Tibial artery (tissue), 4 donors: ENCODE data around the gene LHFPL2.
A peak's percentile ranks its signal among the peaks of the same experiment; 100 is the strongest.
"Not testable (repeated sequence)": the region's sequence is repeated elsewhere in the genome, so short reads cannot be mapped to it uniquely, and the experiment has no call there.

Experiments used
- DNase-seq, 2 donors: peaks; one replicate each; pipeline ENCODE4 v3.0.0-alpha.2; 2019
- H3K27ac ChIP-seq, 2 donors: fragments of 200-600 bp; sonication (generic) in 1 of 2; 1 replicate in 1 of 2; 2 replicates in 1 of 2; pipeline ENCODE4 v1.5.1; 2018 to 2019; ENCODE audit warnings: mild to moderate bottlenecking in 1 of 2
- H3K27me3 ChIP-seq, 2 donors: fragments of 200-600 bp; sonication (generic) in 1 of 2; one replicate each; pipeline versions ENCODE4 v1.5.1 to v1.6.0; 2016 to 2019
- H3K36me3 ChIP-seq, 3 donors: fragments of 200-600 bp; sonication (generic) in 2 of 3; one replicate each; pipeline ENCODE4 v1.5.1; 2016 to 2019; ENCODE audit warnings: mild to moderate bottlenecking in 2 of 3
- H3K4me1 ChIP-seq, 4 donors: fragments of 200-600 bp; sonication (generic) in 2 of 4; 1 replicate in 3 of 4; 2 replicates in 1 of 4; pipeline ENCODE4 v1.5.1; 2016 to 2019
- H3K4me3 ChIP-seq, 2 donors: fragments of 200-600 bp; sonication (generic) in 1 of 2; 1 replicate in 1 of 2; 2 replicates in 1 of 2; pipeline ENCODE4 v1.5.1; 2018 to 2019; ENCODE audit warnings: mild to moderate bottlenecking in 2 of 2
- H3K9me3 ChIP-seq, 3 donors: fragments of 200-600 bp; sonication (generic) in 1 of 3; one replicate each; pipeline ENCODE4 v1.5.1; 2016 to 2019
- CTCF ChIP-seq, 2 experiments: fragments of 200-600 bp in 1 of 2; fragments of 450-650 bp in 1 of 2; IDR thresholded peaks; one replicate each; pipeline ENCODE4 v1.5.1; 2017 to 2019; ENCODE audit warnings: antibody characterized with exemption in 2 of 2, mild to moderate bottlenecking in 1 of 2, moderate library complexity in 1 of 2
- intact Hi-C: fragments of 100-400 bp; cut with DNase I; formaldehyde crosslinking; loops from one replicate; pipeline ENCODE4 v1.15.0; 2023; ENCODE audit warnings: low total_unique reads

The LHFPL2 gene

DNA sequence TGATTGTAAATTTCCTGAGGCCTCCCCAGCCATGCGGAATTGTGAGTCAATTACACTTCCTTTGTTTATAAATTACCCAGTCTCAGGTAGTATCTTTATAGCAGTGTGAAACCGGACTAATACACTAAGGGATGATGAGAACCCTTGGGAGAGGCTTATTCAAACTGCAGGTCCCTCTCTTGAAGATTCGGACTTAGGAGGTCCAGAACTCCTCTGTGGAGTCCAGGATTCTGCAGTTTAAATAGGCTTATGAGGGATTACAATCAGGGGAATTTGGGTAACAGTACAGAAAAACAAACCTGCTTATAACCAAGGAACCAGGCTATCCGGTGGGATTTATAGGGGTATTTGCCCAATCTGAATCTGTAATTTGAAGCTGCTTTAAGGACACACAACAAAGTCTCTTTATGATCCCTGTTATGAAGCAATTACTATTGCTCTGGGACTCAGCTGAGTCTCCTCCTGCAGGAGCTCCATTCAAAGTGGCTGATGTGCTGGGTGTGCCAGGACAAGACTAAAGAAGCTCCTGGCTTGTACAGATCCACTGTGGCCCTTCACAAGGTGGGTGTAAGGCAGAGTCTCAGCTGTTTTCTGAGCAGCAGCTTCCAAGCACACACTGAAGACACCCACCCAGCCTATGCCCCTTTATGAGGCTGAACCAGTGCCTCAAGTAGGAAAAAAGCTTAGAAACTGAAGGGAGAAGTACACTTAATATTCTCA lies 41.8 kb upstream of the LHFPL2 start:
- peak overlapping the region; percentile 48 to 51 for H3K27ac ChIP-seq
- TF ChIP-seq CTCF (IDR thresholded peaks at IDR 0.05): no peak
- no peak for DNase-seq
- no peaks in the 10 kb centered on the region for H3K9me3 ChIP-seq
- no peak overlapping the region for H3K4me3 ChIP-seq
- H3K27me3 ChIP-seq: no peaks in the 10 kb centered on the region
- no peaks in the 10 kb centered on the region for H3K36me3 ChIP-seq
- intact Hi-C loops: no loop called here
- H3K4me1 ChIP-seq: peaks cover 0 to 22% (median 15%) of the 10 kb centered on the region in 4 donors

DNA sequence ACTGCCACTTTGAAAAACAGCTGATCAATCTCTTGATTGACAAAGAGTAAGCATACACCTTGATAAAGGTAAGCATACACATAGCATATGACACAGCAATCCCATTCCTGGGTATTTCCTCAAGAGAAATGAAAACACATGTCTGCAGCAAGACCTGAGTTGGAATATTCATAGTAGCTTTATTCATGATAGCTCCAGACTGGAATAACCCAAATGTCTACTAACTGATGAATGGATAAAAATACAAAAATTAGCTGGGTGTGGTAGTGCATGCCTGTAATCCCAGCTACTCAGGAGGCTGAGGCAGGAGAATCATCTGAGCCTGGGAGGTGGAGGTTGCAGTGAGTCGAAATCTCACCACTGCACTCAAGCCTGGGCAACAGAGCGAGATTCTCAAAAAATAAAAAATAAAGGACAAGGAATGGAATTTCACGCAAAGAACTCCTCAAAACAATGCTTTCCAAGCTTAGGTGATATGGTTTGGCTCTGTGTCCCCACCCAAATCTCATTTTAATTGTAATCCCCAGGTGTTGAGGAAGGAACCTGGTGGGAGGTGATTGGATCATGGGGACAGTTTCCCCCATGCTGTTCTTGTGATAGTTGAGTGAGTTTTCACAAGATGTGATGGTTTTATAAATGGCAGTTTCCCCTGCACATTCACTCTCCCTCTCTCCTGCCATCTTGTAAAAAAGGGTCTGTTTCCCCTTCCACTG lies 41.1 kb upstream of the LHFPL2 start:
- no peak for DNase-seq
- Histone ChIP-seq H3K9me3 (no peaks in the 10 kb centered on the region), H3K4me3 (no peak overlapping the region), H3K36me3 (no peaks in the 10 kb centered on the region), H3K27ac (no peak overlapping the region), H3K27me3 (no peaks in the 10 kb centered on the region), H3K4me1 (peaks cover 0 to 22% (median 15%) of the 10 kb centered on the region in 4 donors)
- intact Hi-C loops: no loop called here
- no peak for TF ChIP-seq CTCF (IDR thresholded peaks at IDR 0.05)

DNA sequence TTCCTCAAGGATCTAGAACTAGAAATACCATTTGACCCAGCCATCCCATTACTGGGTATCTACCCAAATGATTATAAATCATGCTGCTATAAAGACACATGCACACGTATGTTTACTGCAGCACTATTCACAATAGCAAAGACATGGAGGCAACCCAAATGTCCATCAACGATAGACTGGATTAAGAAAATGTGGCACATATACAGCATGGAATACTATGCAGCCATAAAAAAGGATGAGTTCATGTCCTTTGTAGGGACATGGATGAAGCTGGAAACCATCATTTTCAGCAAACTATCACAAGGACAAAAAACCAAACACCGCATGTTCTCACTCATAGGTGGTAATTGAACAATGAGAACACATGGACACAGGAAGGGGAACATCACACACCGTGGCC lies 38.9 kb upstream of the LHFPL2 start:
- intact Hi-C loops, DNase-seq, H3K27ac ChIP-seq: not testable (repeated sequence)

DNA sequence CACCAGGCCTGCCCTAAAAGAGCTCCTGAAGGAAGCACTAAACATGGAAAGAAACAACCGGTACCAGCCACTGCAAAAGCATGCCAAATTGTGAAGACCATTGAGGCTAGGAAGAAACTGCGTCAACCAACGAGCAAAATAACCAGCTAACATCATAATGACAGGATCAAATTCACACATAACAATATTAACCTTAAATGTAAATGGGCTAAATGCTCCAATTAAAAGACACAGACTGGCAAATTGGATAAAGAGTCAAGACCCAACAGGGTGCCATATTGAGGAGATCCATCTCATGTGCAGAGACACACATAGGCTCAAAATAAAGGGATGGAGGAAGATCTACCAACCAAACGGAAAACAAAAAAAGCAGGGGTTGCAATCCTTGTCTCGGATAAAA lies 35.3 kb upstream of the LHFPL2 start:
- intact Hi-C loops, H3K4me1 ChIP-seq, H3K27ac ChIP-seq, H3K4me3 ChIP-seq, H3K9me3 ChIP-seq, DNase-seq, H3K36me3 ChIP-seq, H3K27me3 ChIP-seq: not testable (repeated sequence)

More for the DNA sequence above, 38.9 kb upstream of the LHFPL2 start:
- H3K9me3 ChIP-seq, H3K36me3 ChIP-seq, H3K4me3 ChIP-seq, H3K27me3 ChIP-seq: not testable (repeated sequence)
- H3K4me1 ChIP-seq: peaks cover 0 to 22% (median 15%) of the 10 kb centered on the region in 4 donors

- intact Hi-C loops: no loop called here
These were observed 31.3 kb upstream of the LHFPL2 start for GRCh38 chr5:78679905-78680304.

More at GRCh38 chr5:78679905-78680304, 31.3 kb upstream of the LHFPL2 start:
- TF ChIP-seq CTCF (IDR thresholded peaks at IDR 0.05): no peak
- no peak overlapping the region for H3K27ac ChIP-seq
- no peaks in the 10 kb centered on the region for H3K9me3 ChIP-seq
- H3K4me3 ChIP-seq: no peak overlapping the region
- no peaks in the 10 kb centered on the region for H3K36me3 ChIP-seq
- peaks cover 0 to 19% (median 12%) of the 10 kb centered on the region in 4 donors for H3K4me1 ChIP-seq
- H3K27me3 ChIP-seq: no peaks in the 10 kb centered on the region
- no peak for DNase-seq
